OCI-LY1 (cell line): ENCODE measurements around the gene UBE2G2.

ENCODE experiments used
- EZH2 ChIP-seq: fragments of 200-600 bp; sonication (generic), shearing (Covaris generic); IDR thresholded peaks from 2 replicates; pipeline ENCODE4 v1.8.0; 2017; ENCODE audit warnings: borderline replicate concordance, mixed run types, mild to moderate bottlenecking, antibody characterized with exemption, low read length, moderate library complexity, mixed read lengths
- TF ChIP-seq, protein P1 (sequence below): fragments of 200-600 bp; sonication (generic), shearing (Covaris generic); IDR thresholded peaks from 2 replicates; pipeline ENCODE4 v1.5.1; 2017; ENCODE audit warnings: mild to moderate bottlenecking, antibody characterized with exemption, low read length, moderate library complexity, mixed read lengths

DNA sequence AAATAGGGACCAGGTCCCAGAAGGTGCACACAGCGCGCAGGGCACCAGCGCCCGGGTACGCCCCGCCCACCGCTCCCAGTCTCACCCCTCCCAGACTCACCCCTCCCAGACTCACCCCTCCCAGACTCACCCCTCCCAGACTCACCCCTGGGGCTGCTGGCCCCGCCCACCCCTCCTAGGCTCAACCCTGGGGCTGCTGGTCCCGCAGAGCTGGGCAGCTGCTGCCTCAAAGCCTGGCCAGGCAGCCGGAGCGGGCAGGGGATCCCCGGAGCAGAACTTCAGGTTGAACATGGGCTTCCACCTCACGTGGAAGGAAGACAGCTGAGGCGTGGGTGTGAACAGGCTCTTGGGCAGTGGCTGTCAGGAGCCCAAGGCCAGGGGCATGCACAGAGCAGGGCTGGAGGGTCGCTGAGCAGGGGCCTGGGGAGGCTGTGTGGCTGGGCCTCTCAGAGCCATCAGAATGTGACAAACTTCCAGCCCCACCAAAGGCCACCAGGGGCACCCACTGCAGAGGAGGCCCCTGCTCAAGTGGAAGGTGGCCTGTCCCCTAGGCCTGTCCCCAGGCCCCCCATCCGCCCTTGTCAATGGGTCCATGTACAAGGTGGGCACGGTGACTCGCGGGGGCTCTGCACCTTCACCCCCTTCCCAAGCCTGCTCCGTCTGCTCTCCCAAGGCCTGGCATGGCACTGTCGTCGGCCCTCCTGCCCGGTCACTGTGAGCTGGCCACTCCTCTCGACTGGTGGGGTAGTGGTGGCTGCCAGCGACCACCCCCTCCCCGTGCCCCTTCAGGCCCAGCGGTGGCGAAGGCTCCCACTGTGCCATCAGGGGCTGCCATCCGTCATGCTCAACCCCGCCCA, 36.6 kb upstream of the UBE2G2 start:
- TF ChIP-seq, protein P1, sequence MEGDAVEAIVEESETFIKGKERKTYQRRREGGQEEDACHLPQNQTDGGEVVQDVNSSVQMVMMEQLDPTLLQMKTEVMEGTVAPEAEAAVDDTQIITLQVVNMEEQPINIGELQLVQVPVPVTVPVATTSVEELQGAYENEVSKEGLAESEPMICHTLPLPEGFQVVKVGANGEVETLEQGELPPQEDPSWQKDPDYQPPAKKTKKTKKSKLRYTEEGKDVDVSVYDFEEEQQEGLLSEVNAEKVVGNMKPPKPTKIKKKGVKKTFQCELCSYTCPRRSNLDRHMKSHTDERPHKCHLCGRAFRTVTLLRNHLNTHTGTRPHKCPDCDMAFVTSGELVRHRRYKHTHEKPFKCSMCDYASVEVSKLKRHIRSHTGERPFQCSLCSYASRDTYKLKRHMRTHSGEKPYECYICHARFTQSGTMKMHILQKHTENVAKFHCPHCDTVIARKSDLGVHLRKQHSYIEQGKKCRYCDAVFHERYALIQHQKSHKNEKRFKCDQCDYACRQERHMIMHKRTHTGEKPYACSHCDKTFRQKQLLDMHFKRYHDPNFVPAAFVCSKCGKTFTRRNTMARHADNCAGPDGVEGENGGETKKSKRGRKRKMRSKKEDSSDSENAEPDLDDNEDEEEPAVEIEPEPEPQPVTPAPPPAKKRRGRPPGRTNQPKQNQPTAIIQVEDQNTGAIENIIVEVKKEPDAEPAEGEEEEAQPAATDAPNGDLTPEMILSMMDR = no peak
- TF ChIP-seq EZH2 = no peak
